NCI-H187 treated with DMSO at 0.1 percent for 48 hours (cell line): Measurements from ENCODE around the gene STARD3NL.
"Not testable (repeated sequence)": the region's sequence is repeated elsewhere in the genome, so short reads cannot be mapped to it uniquely, and the experiment has no call there.

Experiments
- DNase-seq: peaks from one replicate; lab custom pipeline; 2025; lab: John Stamatoyannopoulos, UW

Gene STARD3NL

DNA sequence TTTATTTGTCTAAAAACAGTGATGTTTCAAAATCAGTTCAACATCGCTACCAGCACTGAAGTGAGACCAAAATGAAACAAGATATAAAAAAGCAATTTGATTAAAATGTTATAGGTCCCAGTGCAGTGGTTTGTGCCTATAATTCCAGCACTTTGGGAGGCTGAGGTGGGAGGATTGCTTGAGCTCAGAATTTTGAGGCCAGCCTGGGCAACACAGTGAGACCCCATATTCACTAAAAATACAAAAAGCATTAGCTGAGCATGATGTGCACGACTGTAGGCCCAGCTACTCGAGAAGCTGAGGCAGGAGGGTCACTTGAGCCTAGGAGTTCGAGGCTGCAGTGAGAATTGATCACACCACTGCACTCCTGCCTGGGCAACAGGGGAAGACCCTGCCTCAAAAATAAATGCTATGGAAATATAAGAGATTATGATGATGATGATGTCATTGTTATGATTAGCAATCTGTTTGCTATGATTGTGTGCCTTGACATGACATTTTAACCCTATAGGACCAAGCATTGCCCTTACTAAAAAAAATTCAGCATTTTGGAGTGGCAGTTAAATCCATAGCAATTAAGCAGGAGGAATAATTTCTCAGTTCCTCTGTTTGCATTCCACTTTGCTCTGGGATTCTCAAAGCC, 91.8 kb downstream of the STARD3NL start:
- not testable (repeated sequence) for DNase-seq

DNA sequence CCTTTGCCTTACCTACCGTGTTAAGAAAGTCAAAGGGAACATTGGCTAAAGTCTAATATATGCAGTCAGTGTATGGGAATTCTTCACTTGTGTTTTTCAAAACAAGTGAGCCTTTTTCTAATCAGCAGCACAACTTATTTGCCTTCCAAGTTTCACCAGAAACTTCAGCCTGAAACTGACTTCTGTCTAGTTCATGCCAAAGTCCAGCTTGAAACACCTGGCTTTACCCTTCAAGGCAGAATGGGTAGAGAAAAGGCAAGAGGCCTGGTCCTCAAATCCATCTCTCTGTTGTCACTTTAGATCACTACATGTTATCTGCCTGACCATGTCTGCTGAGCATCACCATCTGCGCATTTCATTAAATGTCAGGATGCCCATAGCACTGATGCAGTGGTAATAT, 92.4 kb downstream of the STARD3NL start:
- DNase-seq: not testable (repeated sequence)

DNA sequence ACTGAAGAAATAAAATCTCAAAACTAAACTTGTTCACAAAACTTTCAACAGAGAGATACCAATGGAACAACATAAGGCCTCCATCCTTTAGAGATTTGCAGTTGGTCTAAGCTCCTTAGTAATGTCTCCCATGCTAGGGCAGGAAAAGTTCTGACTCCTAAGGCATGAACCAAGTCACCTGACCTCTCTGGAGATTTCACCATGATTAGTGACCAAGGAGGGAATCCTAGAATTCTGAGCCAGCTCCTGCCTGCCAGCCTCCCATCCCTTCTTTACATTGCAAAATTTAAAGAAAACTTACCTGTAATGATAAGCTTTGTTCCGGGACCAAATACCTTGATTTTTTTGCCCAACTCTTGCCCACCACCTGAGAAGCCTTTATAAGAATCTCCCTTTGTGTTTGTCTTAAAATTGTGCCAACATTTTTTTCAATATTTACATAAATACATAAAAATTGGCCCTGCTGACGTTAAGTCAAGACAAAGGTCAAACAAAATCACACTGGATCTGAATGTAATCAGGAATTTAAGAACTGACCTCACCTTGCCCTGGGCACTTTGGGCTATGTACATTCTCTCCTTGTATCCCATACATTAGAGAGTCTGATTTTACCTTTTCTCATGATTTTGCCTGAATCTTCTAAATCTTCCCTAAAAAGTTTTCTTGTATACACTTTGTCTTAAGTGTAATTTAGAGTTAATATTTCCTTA, 95.4 kb downstream of the STARD3NL start, which contains the start of gene TARP:
Gene TARP, minus strand, starts transcription at position 351 of the 710 bp plus-strand sequence.
- no peak for DNase-seq

- no peak for DNase-seq
Measured at GRCh38 chr7:38274486-38274885, 96.4 kb downstream of the STARD3NL start.

GRCh38 chr7:38274927-38275620, 97.0 kb downstream of the STARD3NL start:
- no peak for DNase-seq

GRCh38 chr7:38276096-38276877, 98.2 kb downstream of the STARD3NL start:
- DNase-seq: no peak

- no peak for DNase-seq
Measured at GRCh38 chr7:38280000-38280399, 102.0 kb downstream of the STARD3NL start.
